Stomach smooth muscle (tissue), 2 donors: Measurements from ENCODE around the gene SAMD3.
"Not testable (repeated sequence)": the region's sequence is repeated elsewhere in the genome, so short reads cannot be mapped to it uniquely, and the experiment has no call there.

Experiments
- H3K27ac ChIP-seq: one replicate; pipeline ENCODE4 v1.7.0; 2013; ENCODE audit warnings: mild to moderate bottlenecking, low read length, inconsistent platforms
- H3K27me3 ChIP-seq, 2 donors: one replicate each; pipeline ENCODE4 v1.7.0; 2013; ENCODE audit warnings: low read length in 2 of 2; ENCODE audit not compliant: insufficient read depth in 2 of 2, control insufficient read depth in 1 of 2
- H3K36me3 ChIP-seq, 2 donors: one replicate each; pipeline ENCODE4 v1.7.0; 2013; ENCODE audit warnings: low read length in 2 of 2; ENCODE audit not compliant: control insufficient read depth in 2 of 2, insufficient read depth in 2 of 2
- H3K4me1 ChIP-seq: one replicate; pipeline ENCODE4 v1.7.0; 2013; ENCODE audit warnings: low read length; ENCODE audit not compliant: control insufficient read depth, insufficient read depth
- H3K4me3 ChIP-seq, 2 donors: one replicate each; pipeline ENCODE4 v1.7.0; 2013; ENCODE audit warnings: low read length in 2 of 2
- H3K9ac ChIP-seq, 2 donors: one replicate each; pipeline ENCODE4 v1.7.0; 2013; ENCODE audit warnings: low read length in 2 of 2, mild to moderate bottlenecking in 1 of 2
- H3K9me3 ChIP-seq, 2 donors: one replicate each; pipeline ENCODE4 v1.7.0; 2013; ENCODE audit warnings: low read length in 2 of 2; ENCODE audit not compliant: control insufficient read depth in 2 of 2
- donor health status: healthy.
- donor health status: Pancreatic carcinoma.

The SAMD3 gene

GRCh38 chr6:130212215-130212874, 10.4 kb downstream of the SAMD3 start:
- no peak overlapping the region for H3K27ac ChIP-seq
- no peaks in the 10 kb centered on the region for H3K9me3 ChIP-seq
- no peaks in the 10 kb centered on the region for H3K27me3 ChIP-seq
- H3K4me1 ChIP-seq, result no peaks in the 10 kb centered on the region
- H3K4me3 ChIP-seq, result no peak overlapping the region
- no peaks in the 10 kb centered on the region for H3K36me3 ChIP-seq
- H3K9ac ChIP-seq, result no peak overlapping the region

DNA sequence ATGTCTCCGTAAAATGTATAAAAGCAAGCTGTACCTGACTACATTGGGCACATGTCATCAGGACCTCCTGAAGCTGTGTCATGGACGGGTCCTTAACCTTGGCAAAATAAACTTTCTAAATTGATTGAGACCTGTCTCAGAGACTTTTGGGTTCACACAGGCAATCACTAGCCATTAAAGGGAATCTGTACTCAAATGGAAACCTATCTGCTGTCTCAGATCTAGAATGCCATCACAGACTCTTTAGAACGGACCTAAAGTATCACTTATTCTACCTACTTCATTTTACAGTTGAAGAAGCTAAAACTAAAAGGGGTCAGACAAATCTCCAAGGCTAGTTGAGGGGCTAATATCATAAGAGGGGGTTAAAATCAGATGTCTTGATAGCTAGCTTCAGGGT, 11.1 kb downstream of the SAMD3 start:
- Histone ChIP-seq H3K4me1 (no peaks in the 10 kb centered on the region), H3K36me3 (no peaks in the 10 kb centered on the region), H3K27me3 (no peaks in the 10 kb centered on the region), H3K27ac (no peak overlapping the region), H3K4me3 (no peak overlapping the region), H3K9ac (no peak overlapping the region), H3K9me3 (no peaks in the 10 kb centered on the region)

GRCh38 chr6:130207979-130208649, 14.6 kb downstream of the SAMD3 start:
- no peaks in the 10 kb centered on the region for H3K9me3 ChIP-seq
- no peaks in the 10 kb centered on the region for H3K27me3 ChIP-seq
- no peaks in the 10 kb centered on the region for H3K36me3 ChIP-seq

GRCh38 chr6:130206479-130206878, 16.3 kb downstream of the SAMD3 start:
- Histone ChIP-seq H3K36me3 (no peaks in the 10 kb centered on the region), H3K9ac (no peak overlapping the region), H3K4me3 (no peak overlapping the region), H3K27ac (no peak overlapping the region), H3K4me1 (no peaks in the 10 kb centered on the region), H3K9me3 (no peaks in the 10 kb centered on the region), H3K27me3 (no peaks in the 10 kb centered on the region)

More at GRCh38 chr6:130207979-130208649, 14.6 kb downstream of the SAMD3 start:
- Histone ChIP-seq H3K4me1 (no peaks in the 10 kb centered on the region), H3K27ac (no peak overlapping the region), H3K9ac (no peak overlapping the region), H3K4me3 (no peak overlapping the region)

- Histone ChIP-seq H3K4me1 (no peaks in the 10 kb centered on the region), H3K27me3 (no peaks in the 10 kb centered on the region), H3K36me3 (no peaks in the 10 kb centered on the region), H3K27ac (no peak overlapping the region), H3K9me3 (no peaks in the 10 kb centered on the region), H3K4me3 (no peak overlapping the region), H3K9ac (no peak overlapping the region)
These were observed 18.4 kb downstream of the SAMD3 start for GRCh38 chr6:130204322-130204721.

DNA sequence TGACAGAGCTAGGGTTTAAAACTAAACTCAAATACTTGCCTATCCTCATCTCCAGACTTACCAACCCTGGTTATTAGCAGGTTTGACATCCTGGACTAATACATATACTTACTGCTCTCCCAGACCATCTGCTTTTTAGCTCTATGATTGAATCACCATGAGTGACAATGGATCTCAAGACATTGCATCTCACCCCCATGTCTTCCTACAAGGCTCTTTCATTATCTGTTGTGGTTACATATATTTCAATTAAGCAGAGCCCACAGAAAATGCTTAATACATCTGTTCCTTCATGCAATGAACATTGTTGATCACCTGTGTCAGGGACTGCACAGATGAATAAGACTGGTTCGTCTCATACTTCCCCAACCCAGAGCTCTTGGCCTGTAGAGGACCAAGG, 19.4 kb downstream of the SAMD3 start:
- Histone ChIP-seq H3K27ac (no peak overlapping the region), H3K9ac (no peak overlapping the region), H3K36me3 (no peaks in the 10 kb centered on the region), H3K9me3 (no peaks in the 10 kb centered on the region), H3K4me1 (no peaks in the 10 kb centered on the region), H3K4me3 (no peak overlapping the region), H3K27me3 (no peaks in the 10 kb centered on the region)

DNA sequence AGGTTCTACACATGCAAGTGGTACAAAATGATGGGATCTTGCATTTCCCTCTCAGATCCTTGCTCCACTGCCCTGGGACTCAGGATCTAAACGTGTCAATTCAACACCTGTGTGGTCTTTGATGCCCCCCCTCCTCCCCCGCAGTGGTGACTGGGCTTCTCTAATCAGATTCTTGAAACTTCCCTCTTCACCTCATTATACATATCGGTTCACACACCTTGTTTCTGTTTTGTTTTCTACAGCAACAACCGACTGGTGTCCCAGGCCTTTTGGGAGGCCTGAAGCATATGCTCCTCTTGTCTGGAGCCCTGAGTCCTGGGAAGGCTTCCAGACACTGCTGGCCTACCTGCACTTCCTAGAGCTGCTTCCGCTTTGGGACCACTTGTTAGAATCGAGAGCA, 20.0 kb downstream of the SAMD3 start:
- Histone ChIP-seq H3K27me3 (no peaks in the 10 kb centered on the region), H3K9me3 (no peaks in the 10 kb centered on the region), H3K4me3 (no peak overlapping the region), H3K9ac (no peak overlapping the region), H3K27ac (no peak overlapping the region), H3K4me1 (no peaks in the 10 kb centered on the region), H3K36me3 (no peaks in the 10 kb centered on the region)

GRCh38 chr6:130200020-130200419, 22.7 kb downstream of the SAMD3 start:
- Histone ChIP-seq H3K9ac (no peak overlapping the region), H3K4me3 (no peak overlapping the region), H3K27ac (no peak overlapping the region), H3K4me1 (no peaks in the 10 kb centered on the region), H3K27me3 (no peaks in the 10 kb centered on the region), H3K9me3 (no peaks in the 10 kb centered on the region), H3K36me3 (no peaks in the 10 kb centered on the region)

DNA sequence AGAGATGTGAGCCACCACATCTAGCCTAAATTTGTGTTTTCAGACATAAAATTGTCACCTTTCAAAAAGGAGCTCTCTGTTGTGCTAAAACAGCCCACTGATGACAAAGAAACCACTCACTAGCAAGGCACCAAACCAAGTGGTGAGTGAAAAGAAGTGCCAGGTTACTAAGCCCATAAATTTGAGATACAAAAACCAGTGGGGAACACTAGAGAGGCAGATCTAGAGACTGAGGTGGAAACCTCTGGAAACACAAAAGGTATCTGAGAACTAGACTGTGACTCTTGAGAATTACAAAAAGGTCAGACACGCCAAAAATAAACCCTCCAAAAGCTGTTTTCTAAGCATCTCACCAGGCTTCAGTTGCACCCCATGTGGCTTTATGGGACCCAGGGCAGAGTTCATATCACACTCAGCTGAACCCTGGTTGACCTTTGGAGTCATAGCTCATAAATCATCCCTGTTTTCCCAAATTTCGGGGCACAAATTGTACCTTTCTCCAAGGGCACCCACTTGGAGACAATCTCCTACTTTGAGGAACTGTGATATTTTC, 24.2 kb downstream of the SAMD3 start:
- H3K9ac ChIP-seq, result no peak overlapping the region
- no peaks in the 10 kb centered on the region for H3K36me3 ChIP-seq
- no peaks in the 10 kb centered on the region for H3K27me3 ChIP-seq
- no peaks in the 10 kb centered on the region for H3K4me1 ChIP-seq
- no peak overlapping the region for H3K27ac ChIP-seq
- no peaks in the 10 kb centered on the region for H3K9me3 ChIP-seq
- H3K4me3 ChIP-seq, result no peak overlapping the region

- not testable (repeated sequence) for H3K27me3 ChIP-seq, H3K4me3 ChIP-seq, H3K4me1 ChIP-seq, H3K36me3 ChIP-seq, H3K27ac ChIP-seq, H3K9me3 ChIP-seq, H3K9ac ChIP-seq
These were observed 24.8 kb downstream of the SAMD3 start for GRCh38 chr6:130197816-130198482.

DNA sequence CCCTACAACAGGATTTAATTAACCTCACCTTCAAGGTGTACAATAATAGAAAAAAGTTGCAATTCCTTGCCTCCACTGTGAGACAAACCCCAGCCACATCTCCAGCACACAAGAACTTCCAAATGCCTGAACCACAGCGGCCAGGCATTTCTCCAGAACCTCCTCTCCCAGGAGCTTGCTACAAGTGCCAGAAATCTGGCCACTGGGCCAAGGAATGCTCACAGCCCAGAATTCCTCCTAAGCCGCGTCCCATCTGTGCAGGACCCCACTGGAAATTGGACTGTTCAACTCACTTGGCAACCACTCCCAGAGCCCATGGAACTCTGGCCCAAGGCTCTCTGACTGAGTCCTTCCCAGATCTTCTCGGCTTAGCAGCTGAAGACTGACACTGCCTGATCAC, 28.3 kb downstream of the SAMD3 start:
- H3K9ac ChIP-seq, H3K27ac ChIP-seq, H3K4me1 ChIP-seq, H3K27me3 ChIP-seq, H3K9me3 ChIP-seq, H3K36me3 ChIP-seq, H3K4me3 ChIP-seq: not testable (repeated sequence)
